Neuronal stem cell (in vitro differentiated cells): ENCODE results near the gene DPP8.

ENCODE experiments used
- DNase-seq: peaks from one replicate; pipeline ENCODE4 v3.0.0-alpha.2; 2013; ENCODE audit warnings: low spot score
- H2AFZ ChIP-seq: one replicate; pipeline ENCODE4 v1.6.1; 2013; ENCODE audit warnings: mild to moderate bottlenecking, low read length, inconsistent platforms
- H2AK5ac ChIP-seq: 2 replicates; pipeline ENCODE4 v1.6.1; 2013; ENCODE audit warnings: low read depth, mild to moderate bottlenecking, inconsistent platforms, low read length, moderate library complexity, mixed read lengths
- H2BK120ac ChIP-seq: 2 replicates; pipeline ENCODE4 v1.6.1; 2013; ENCODE audit warnings: low read depth, mild to moderate bottlenecking, inconsistent platforms, low read length, moderate library complexity, mixed read lengths
- H2BK12ac ChIP-seq: one replicate; pipeline ENCODE4 v1.6.1; 2013; ENCODE audit warnings: low read length, inconsistent platforms
- H2BK15ac ChIP-seq: 2 replicates; pipeline ENCODE4 v1.6.1; 2013; ENCODE audit warnings: mild to moderate bottlenecking, low read length, inconsistent platforms, mixed read lengths
- H2BK5ac ChIP-seq: one replicate; pipeline ENCODE4 v1.6.1; 2013; ENCODE audit warnings: inconsistent platforms, mild to moderate bottlenecking, low read length, moderate library complexity
- H3K14ac ChIP-seq: one replicate; pipeline ENCODE4 v1.6.1; 2013; ENCODE audit warnings: low read length, inconsistent platforms
- H3K18ac ChIP-seq: 2 replicates; pipeline ENCODE4 v1.6.1; 2013; ENCODE audit warnings: low read length, inconsistent platforms
- H3K23ac ChIP-seq: 2 replicates; pipeline ENCODE4 v1.6.1; 2013; ENCODE audit warnings: low read depth, mild to moderate bottlenecking, mixed read lengths, low read length, inconsistent platforms; ENCODE audit not compliant: poor library complexity
- H3K27ac ChIP-seq: replicated peaks from 3 replicates; pipeline ENCODE4 v1.5.1; 2013; ENCODE audit warnings: low read length, inconsistent platforms
- H3K27me3 ChIP-seq, 3 experiments: 2 replicates each; pipeline ENCODE4 v1.6.1; 2013; ENCODE audit warnings: low read length in 3 of 3, mild to moderate bottlenecking in 2 of 3, inconsistent platforms in 1 of 3, low read depth in 1 of 3, mixed read lengths in 1 of 3, moderate library complexity in 1 of 3; ENCODE audit not compliant: control insufficient read depth in 3 of 3, insufficient read depth in 3 of 3
- H3K36me3 ChIP-seq, 2 donors: replicated peaks in 1 of 2; 2 replicates each; pipeline ENCODE4 v1.6.1; 2013; ENCODE audit warnings: low read length in 2 of 2; ENCODE audit not compliant: control insufficient read depth in 2 of 2, insufficient read depth in 2 of 2
- H3K4ac ChIP-seq: 2 replicates; pipeline ENCODE4 v1.6.1; 2013; ENCODE audit warnings: inconsistent platforms, mild to moderate bottlenecking, low read length, moderate library complexity
- H3K4me1 ChIP-seq, 2 donors: 1 replicate in 1 of 2; 2 replicates in 1 of 2; pipeline ENCODE4 v1.6.1; 2013; ENCODE audit warnings: low read length in 2 of 2, low read depth in 1 of 2; ENCODE audit not compliant: control insufficient read depth in 2 of 2, insufficient read depth in 1 of 2
- H3K4me2 ChIP-seq: one replicate; pipeline ENCODE4 v1.6.1; 2013; ENCODE audit warnings: mild to moderate bottlenecking, low read length, inconsistent platforms; ENCODE audit not compliant: insufficient read depth, poor library complexity, severe bottlenecking
- H3K4me3 ChIP-seq, 2 donors: 2 replicates each; pipeline ENCODE4 v1.5.1; 2013; ENCODE audit warnings: low read length in 2 of 2, mild to moderate bottlenecking in 2 of 2, inconsistent platforms in 1 of 2, moderate library complexity in 1 of 2
- H3K79me1 ChIP-seq: one replicate; pipeline ENCODE4 v1.6.1; 2013; ENCODE audit warnings: low read depth, mild to moderate bottlenecking, inconsistent platforms, low read length, moderate library complexity
- H3K9ac ChIP-seq: one replicate; pipeline ENCODE4 v1.6.1; 2013; ENCODE audit warnings: mild to moderate bottlenecking, low read depth, low read length, inconsistent platforms; ENCODE audit not compliant: poor library complexity
- H3K9me3 ChIP-seq, 2 donors: replicated peaks in 1 of 2; 2 replicates each; pipeline versions ENCODE3 to v1.6.1; 2013; ENCODE audit warnings: low read length in 2 of 2, mild to moderate bottlenecking in 2 of 2, inconsistent platforms in 1 of 2, low read depth in 1 of 2, mixed read lengths in 1 of 2, moderate library complexity in 1 of 2; ENCODE audit not compliant: control insufficient read depth in 2 of 2, insufficient read depth in 1 of 2
- H4K8ac ChIP-seq: one replicate; pipeline ENCODE4 v1.6.1; 2013; ENCODE audit warnings: low read depth, mild to moderate bottlenecking, inconsistent platforms, low read length, moderate library complexity
- H4K91ac ChIP-seq: one replicate; pipeline ENCODE4 v1.6.1; 2013; ENCODE audit warnings: low read length, low read depth, mild to moderate bottlenecking, inconsistent platforms; ENCODE audit not compliant: poor library complexity
- WGBS, 2 donors: extraction: QIAGEN DNeasy Blood & Tissue Kit; methylation state at CpG; one replicate each; pipeline ENCODE4 v1.1.7; 2013; ENCODE audit warnings: missing lambda C conversion rate in 2 of 2, mixed read lengths in 1 of 2; ENCODE audit not compliant: insufficient read length in 2 of 2, insufficient replicate concordance in 1 of 2; ENCODE audit errors: extremely low coverage in 2 of 2; 5-methylcytosine and 5-hydroxymethylcytosine counted together

The DPP8 gene

DNA sequence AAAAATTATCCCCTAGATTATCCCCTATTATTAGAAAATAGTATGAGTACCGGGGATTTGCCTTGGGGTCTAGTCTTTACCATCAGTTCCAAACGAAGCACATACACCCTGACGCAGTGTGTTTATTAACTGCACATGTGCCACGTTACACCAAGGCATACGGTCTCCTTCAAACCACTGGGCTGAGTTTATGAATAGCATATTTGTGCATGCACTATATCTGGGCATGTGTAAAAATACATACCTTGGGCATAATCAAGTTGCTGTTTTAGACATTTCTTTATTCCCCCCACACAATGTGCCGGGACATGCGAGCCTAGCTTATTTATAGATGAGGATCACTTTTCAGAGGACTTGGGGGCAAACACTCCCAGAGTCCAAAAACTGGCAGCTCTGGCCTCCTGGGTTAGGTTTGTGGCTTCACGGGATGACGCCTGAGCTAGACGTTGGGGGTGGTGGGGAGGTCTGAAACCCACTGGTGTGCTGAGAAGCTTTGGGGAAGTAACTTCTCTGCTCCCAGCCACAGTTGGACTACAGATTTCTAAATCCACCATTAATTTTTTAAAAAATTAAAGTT is 111.0 kb downstream of the DPP8 start:
- H3K4me2 ChIP-seq = no peak overlapping the region
- H3K4ac ChIP-seq = no peak overlapping the region
- H2BK15ac ChIP-seq = no peak overlapping the region
- no peak overlapping the region for H2BK5ac ChIP-seq
- no peak overlapping the region for H4K8ac ChIP-seq
- H3K14ac ChIP-seq = no peak overlapping the region
- no peak overlapping the region for H3K9ac ChIP-seq
- no peaks in the 10 kb centered on the region for H3K9me3 ChIP-seq
- H2BK12ac ChIP-seq = no peak overlapping the region
- no peak overlapping the region for H4K91ac ChIP-seq
- no peak overlapping the region for H2AFZ ChIP-seq
- peaks cover 18 to 26% of the 10 kb centered on the region in 2 donors for H3K4me1 ChIP-seq
- H3K4me3 ChIP-seq = no peak overlapping the region
- peaks cover 5% of the 10 kb centered on the region for H3K79me1 ChIP-seq
- WGBS, 2 donors = no CpG with 5 or more reads among the region's 10 CpGs
- H3K27ac ChIP-seq = no peak overlapping the region
- no peak for DNase-seq
- H2BK120ac ChIP-seq = no peak overlapping the region
- no peak overlapping the region for H2AK5ac ChIP-seq
- no peak overlapping the region for H3K23ac ChIP-seq
- no peaks in the 10 kb centered on the region for H3K27me3 ChIP-seq
- no peak overlapping the region for H3K18ac ChIP-seq
- H3K36me3 ChIP-seq = peaks cover 0 to 43% of the 10 kb centered on the region in 2 donors

DNA sequence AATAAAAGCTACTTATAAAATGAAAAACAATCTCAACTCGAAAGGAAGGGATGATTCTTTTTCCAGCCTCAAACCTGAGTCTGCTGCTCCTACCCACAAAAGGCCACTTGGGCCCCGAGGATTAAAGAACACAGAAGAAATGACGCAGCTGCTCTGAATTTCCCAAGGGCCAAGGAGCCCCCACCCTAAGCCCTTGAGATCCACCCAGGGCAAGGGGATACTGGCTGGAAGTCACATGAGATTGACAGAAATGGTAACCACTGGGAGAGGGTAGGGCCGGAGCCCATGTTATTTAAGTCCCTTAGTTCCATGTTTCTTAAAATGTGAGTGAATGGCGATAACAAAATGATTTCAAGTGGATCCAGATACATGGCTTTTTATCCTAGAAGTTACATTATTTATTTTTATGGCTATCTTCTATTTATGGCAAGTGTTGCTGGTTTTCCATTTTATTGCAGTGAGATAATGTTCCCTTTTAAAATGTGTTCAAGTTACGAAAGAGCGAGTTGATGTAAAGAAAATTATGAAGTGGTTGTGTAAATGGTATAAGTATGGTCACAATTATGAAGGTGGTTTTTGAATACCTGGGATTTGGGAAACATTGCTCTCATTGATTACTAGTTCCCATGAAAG is 111.6 kb downstream of the DPP8 start:
- no peak overlapping the region for H4K8ac ChIP-seq
- DNase-seq = no peak
- H2AK5ac ChIP-seq = no peak overlapping the region
- no peak overlapping the region for H2BK15ac ChIP-seq
- no peak overlapping the region for H3K4me3 ChIP-seq
- H3K27me3 ChIP-seq = no peaks in the 10 kb centered on the region
- H3K36me3 ChIP-seq = peaks cover 0 to 43% of the 10 kb centered on the region in 2 donors
- H3K9me3 ChIP-seq = no peaks in the 10 kb centered on the region
- H3K14ac ChIP-seq = no peak overlapping the region
- WGBS, 2 donors = 100% methylated on average over 2 of the region's 7 CpGs
- H3K4me1 ChIP-seq = peaks cover 16 to 23% of the 10 kb centered on the region in 2 donors
- H3K9ac ChIP-seq = no peak overlapping the region
- H3K18ac ChIP-seq = no peak overlapping the region
- H3K4ac ChIP-seq = no peak overlapping the region
- no peak overlapping the region for H4K91ac ChIP-seq
- peaks cover 2% of the 10 kb centered on the region for H3K79me1 ChIP-seq
- H2AFZ ChIP-seq = no peak overlapping the region
- no peak overlapping the region for H3K4me2 ChIP-seq
- H3K23ac ChIP-seq = no peak overlapping the region
- no peak overlapping the region for H2BK5ac ChIP-seq
- H2BK12ac ChIP-seq = no peak overlapping the region
- H2BK120ac ChIP-seq = no peak overlapping the region
- no peak overlapping the region for H3K27ac ChIP-seq

DNA sequence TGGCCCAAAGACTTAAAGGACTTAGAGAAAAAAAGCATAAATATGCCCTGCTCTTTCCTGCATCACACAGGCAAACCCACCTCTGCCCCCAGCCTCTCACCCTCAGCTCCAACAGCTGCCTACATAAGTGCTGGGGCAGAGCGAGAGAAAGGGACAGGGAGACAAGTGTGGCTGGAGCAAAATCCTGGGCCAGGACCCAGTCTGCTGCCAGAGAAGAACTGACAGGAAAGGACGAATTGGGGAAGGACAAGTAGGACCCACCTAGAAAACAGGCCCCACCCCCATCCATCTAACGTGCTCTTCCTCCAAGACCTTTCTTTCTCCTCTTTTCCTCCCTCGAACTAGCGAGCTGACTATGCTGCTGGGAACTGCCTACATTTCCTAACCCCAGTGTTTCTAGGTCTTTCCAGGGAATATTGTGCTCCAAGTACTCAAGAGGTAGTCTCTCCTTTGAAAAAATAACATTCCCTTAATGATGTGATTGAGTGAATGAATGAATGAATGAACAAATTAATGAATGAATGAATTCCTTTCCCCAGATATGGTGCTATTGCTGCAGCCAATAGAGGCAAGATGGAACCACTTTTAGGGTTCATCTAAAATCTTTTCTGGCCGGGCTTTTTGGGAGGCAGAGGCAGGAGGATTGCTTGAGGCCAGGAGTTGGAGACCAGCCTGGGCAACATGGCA is 113.2 kb downstream of the DPP8 start:
- Histone ChIP-seq H2AFZ (no peak overlapping the region), H3K9me3 (no peaks in the 10 kb centered on the region), H3K27ac (peak overlapping the region; percentile 1), H2BK120ac (no peak overlapping the region), H4K91ac (no peak overlapping the region), H3K23ac (no peak overlapping the region), H2AK5ac (no peak overlapping the region), H3K18ac (peak overlapping the region; percentile 27), H4K8ac (no peak overlapping the region), H2BK12ac (no peak overlapping the region), H2BK15ac (no peak overlapping the region), H3K79me1 (no peaks in the 10 kb centered on the region), H3K27me3 (no peaks in the 10 kb centered on the region), H3K4ac (no peak overlapping the region), H3K36me3 (peaks cover 0 to 43% of the 10 kb centered on the region in 2 donors), H3K9ac (no peak overlapping the region), H3K4me1 (peaks cover 14 to 18% of the 10 kb centered on the region in 2 donors), H3K4me2 (no peak overlapping the region), H2BK5ac (no peak overlapping the region), H3K4me3 (no peak overlapping the region), H3K14ac (no peak overlapping the region)
- WGBS, 2 donors = no CpG with 5 or more reads among the region's 6 CpGs
- DNase-seq = no peak

DNA sequence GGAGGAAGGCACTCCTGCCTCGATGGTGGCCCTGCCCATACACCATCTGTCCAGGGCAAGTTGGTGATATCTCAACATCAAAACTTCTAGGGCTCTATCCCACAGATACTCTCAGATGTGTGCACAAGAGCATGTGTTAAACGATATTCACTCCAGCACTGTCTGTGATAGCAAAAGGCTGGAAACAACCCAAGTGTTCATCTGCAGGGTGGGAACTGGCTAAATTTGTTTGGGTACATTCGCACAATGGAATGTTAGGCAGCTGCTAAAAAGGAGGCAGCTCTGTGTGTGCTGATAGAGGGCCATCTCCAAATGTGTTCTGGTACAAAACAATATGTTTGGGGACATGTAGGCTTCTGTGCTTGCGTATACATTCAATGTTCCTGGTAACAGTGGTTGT is 114.5 kb downstream of the DPP8 start:
- Histone ChIP-seq H3K14ac (no peak overlapping the region), H3K4me2 (no peak overlapping the region), H3K4me1 (peaks cover 14 to 16% of the 10 kb centered on the region in 2 donors), H2BK5ac (no peak overlapping the region), H3K9ac (no peak overlapping the region), H3K4ac (no peak overlapping the region), H4K91ac (no peak overlapping the region), H2BK120ac (no peak overlapping the region), H3K23ac (no peak overlapping the region), H3K4me3 (no peak overlapping the region), H4K8ac (no peak overlapping the region), H2BK12ac (no peak overlapping the region), H3K79me1 (no peaks in the 10 kb centered on the region), H2AFZ (no peak overlapping the region), H3K27me3 (no peaks in the 10 kb centered on the region), H3K27ac (no peak overlapping the region), H2BK15ac (no peak overlapping the region), H2AK5ac (no peak overlapping the region), H3K9me3 (no peaks in the 10 kb centered on the region), H3K18ac (no peak overlapping the region), H3K36me3 (peaks cover 0 to 36% of the 10 kb centered on the region in 2 donors)
- no peak for DNase-seq
- WGBS, 2 donors = no CpG with 5 or more reads among the region's 4 CpGs
